ENCODE results near the gene HIRA. TPM values are rescaled to one million over a fixed set of nuclear protein-coding genes. Genes with fewer than 3 reads are reported as not detected.

The HIRA gene
- total and polyA plus RNA-seq, 9 of the 15 experiments (the other 6 are each of a cell fraction or from before 2014, with no cell fraction given): 0.96 to 132 (median 58.4) TPM

GRCh38 chr22:19419086-19419463, 12.5 kb downstream of the HIRA start (continued):
- TF ChIP-seq MTA1 (IDR thresholded peaks at IDR 0.05; ENCODE audit: borderline replicate concordance) (no peak), ZNF24 (IDR thresholded peaks at IDR 0.05) (peak; percentile 64; the same call in 1 of the 2 replicates), ZNF217 (CRISPR knock-in tag; IDR thresholded peaks at IDR 0.05) (no peak), NCOA6 (IDR thresholded peaks at IDR 0.05) (no peak), ZC3H11A (IDR thresholded peaks at IDR 0.05; ENCODE audit: low read depth, low read length) (no peak; the same call in 1 of the 2 replicates), ZNF655 (CRISPR knock-in tag; IDR thresholded peaks at IDR 0.05) (no peak), ZNF165 (CRISPR knock-in tag; IDR thresholded peaks at IDR 0.05; ENCODE audit: borderline replicate concordance) (no peak), ZZZ3 (IDR thresholded peaks at IDR 0.05) (no peak), SMARCE1 (IDR thresholded peaks at IDR 0.05) (0 out of 2 replicates have a peak, but pooled peaks have one; percentile 98), CBX8 (IDR thresholded peaks at IDR 0.05; ENCODE audit: borderline replicate concordance, extremely low read depth, low read depth, low read length, poor library complexity, severe bottlenecking) (no peak), ZNF507 (tag; conservative IDR thresholded peaks at IDR 0.05) (no peak), MAFG (tag; conservative IDR thresholded peaks at IDR 0.05) (no peak), FOXM1 (IDR thresholded peaks at IDR 0.05; ENCODE audit: low read depth) (peak; percentile 84), FOXM1 (CRISPR knock-in tag; IDR thresholded peaks at IDR 0.05; ENCODE audit: low read depth) (no peak), ELF2 (CRISPR knock-in tag; IDR thresholded peaks at IDR 0.05) (no peak), ZNF444 (CRISPR knock-in tag; IDR thresholded peaks at IDR 0.05) (no peak), SNRNP70 (optimal IDR thresholded peaks at IDR 0.05; ENCODE audit: low read depth, low read length) (no peak), ZFP91 (CRISPR knock-in tag; IDR thresholded peaks at IDR 0.05) (peak; percentile 41; the same call in 1 of the 2 replicates), RBM34 (IDR thresholded peaks at IDR 0.05; ENCODE audit: borderline replicate concordance, insufficient read depth, low read length) (no peak), TCF7 (IDR thresholded peaks at IDR 0.05; ENCODE audit: borderline replicate concordance) (no peak), CC2D1A (IDR thresholded peaks at IDR 0.05) (no peak), PURB (CRISPR knock-in tag; IDR thresholded peaks at IDR 0.05; ENCODE audit: low read depth) (no peak)
- TF ChIP-seq, protein P1, sequence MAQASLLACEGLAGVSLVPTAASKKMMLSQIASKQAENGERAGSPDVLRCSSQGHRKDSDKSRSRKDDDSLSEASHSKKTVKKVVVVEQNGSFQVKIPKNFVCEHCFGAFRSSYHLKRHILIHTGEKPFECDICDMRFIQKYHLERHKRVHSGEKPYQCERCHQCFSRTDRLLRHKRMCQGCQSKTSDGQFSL (CRISPR knock-in tag; IDR thresholded peaks at IDR 0.05): no peak
- TF ChIP-seq, protein P1 (tag; IDR thresholded peaks at IDR 0.05): peak in 1 of 2 experiments; percentile 53; a peak in 1 of 4 replicates
